ENCODE measurements around the gene CENATAC. TPM values are rescaled to one million over a fixed set of nuclear protein-coding genes. Genes with fewer than 3 reads are reported as not detected.

The CENATAC gene
- total RNA-seq, 2 experiments from 2014 or later = 121 to 122 TPM

GRCh38 chr11:119025978-119026766 is 28.2 kb downstream of the CENATAC start:
- Histone ChIP-seq H3K4me3 (ENCODE audit: low read length) (no peak overlapping the region), H3K4me1 (ENCODE audit: insufficient read depth, low read length) (peaks cover 46% of the 10 kb centered on the region), H3K36me3 (ENCODE audit: insufficient read depth, low read length) (peaks cover 62% of the 10 kb centered on the region), H3K27ac (ENCODE audit: low read depth in 1 of 2, low read length in 2 of 2) (no peak overlapping the region), H3K9me3 (ENCODE audit: control insufficient read depth in 1 of 2, insufficient read depth in 1 of 2, low read length in 2 of 2) (no peaks in the 10 kb centered on the region), H3K27me3 (ENCODE audit: control insufficient read depth in 1 of 2, insufficient read depth in 2 of 2, low read length in 2 of 2) (no peaks in the 10 kb centered on the region)
- Mint-ChIP-seq H3K4me3 (no peak overlapping the region), H3K27me3 (no peaks in the 10 kb centered on the region), H3K9me3 (no peaks in the 10 kb centered on the region), H3K36me3 (ENCODE audit: low read depth) (peaks cover 49% of the 10 kb centered on the region), H3K4me1 (ENCODE audit: low read depth) (peaks cover 47% of the 10 kb centered on the region), H3K27ac (no peak overlapping the region)
- intact Hi-C loops (cut with DNase I, micrococcal nuclease) = no loop called here
- TF ChIP-seq CTCF (IDR thresholded peaks at IDR 0.05) = no peak
- ATAC-seq (ENCODE audit: poor library complexity) = no peak
- DNase-seq = no peak
- ChIA-PET CTCF (no interaction called here), POLR2A (interaction anchor here (5.8 kb wide), 1 partner anchor 6 kb away, joined by 94 read pairs; the partner anchor contains the start of genes RPS25 and TRAPPC4)

GRCh38 chr11:119026970-119027369 is 29.0 kb downstream of the CENATAC start:
- CTCF ChIA-PET = no interaction called here
- Mint-ChIP-seq H3K27me3 (no peaks in the 10 kb centered on the region), H3K9me3 (no peaks in the 10 kb centered on the region), H3K4me1 (ENCODE audit: low read depth) (peaks cover 44% of the 10 kb centered on the region), H3K27ac (no peak overlapping the region), H3K4me3 (peak overlapping the region; percentile 54), H3K36me3 (ENCODE audit: low read depth) (peaks cover 41% of the 10 kb centered on the region)
- Histone ChIP-seq H3K4me3 (ENCODE audit: low read length) (no peak overlapping the region), H3K9me3 (ENCODE audit: control insufficient read depth in 1 of 2, insufficient read depth in 1 of 2, low read length in 2 of 2) (no peaks in the 10 kb centered on the region), H3K36me3 (ENCODE audit: insufficient read depth, low read length) (peaks cover 54% of the 10 kb centered on the region), H3K27me3 (ENCODE audit: control insufficient read depth in 1 of 2, insufficient read depth in 2 of 2, low read length in 2 of 2) (no peaks in the 10 kb centered on the region), H3K27ac (ENCODE audit: low read depth in 1 of 2, low read length in 2 of 2) (no peak overlapping the region), H3K4me1 (ENCODE audit: insufficient read depth, low read length) (peaks cover 38% of the 10 kb centered on the region)
- intact Hi-C loops (cut with DNase I, micrococcal nuclease) = no loop called here
- DNase-seq (no peak), ATAC-seq (ENCODE audit: poor library complexity) (no peak)
- no peak for TF ChIP-seq CTCF (IDR thresholded peaks at IDR 0.05)
- POLR2A ChIA-PET = interaction anchor here (1.0 to 5.8 kb wide), 2 partner anchors 7 to 41 kb away, joined by 4 to 94 read pairs; partner anchors contain the start of genes RPS25, TRAPPC4 and VPS11

DNA sequence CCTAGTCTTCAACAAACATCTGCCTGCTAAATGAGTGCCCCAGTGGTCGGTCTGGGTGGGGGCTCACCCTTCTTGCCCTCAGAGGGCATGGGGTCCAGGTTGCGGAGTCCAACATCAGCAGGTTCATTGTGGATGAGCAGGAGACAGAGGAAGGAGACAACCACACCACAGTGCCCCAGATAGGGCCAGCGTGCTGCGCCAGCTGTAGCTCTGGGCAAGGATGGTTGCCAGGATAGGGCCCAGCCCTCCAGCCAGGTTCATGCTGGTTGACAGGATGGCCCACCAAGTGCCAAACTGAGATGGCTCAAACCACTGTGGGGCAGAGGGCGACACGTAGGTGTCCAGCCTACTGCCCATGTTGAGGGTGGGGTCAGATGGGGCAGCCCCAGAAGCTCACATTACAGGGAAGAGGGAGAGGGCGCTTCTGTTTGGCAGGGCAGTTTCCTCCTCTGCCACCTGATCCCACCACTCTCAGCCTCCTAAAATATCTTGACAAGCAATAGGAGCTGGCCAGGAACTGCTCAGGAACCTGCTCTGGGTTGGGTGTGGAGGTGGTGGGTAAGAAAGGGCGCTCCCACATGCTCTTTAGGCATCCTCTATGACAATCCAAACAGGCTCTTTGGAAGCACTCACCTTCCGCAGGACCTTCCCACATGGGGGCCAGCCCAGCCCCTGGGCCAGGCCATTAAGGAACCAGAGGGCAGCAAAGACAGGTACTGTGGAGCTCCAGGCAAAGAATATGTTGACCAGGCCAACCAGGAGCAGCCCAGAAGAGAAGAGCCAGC is 29.8 kb downstream of the CENATAC start:
- H3K27ac Mint-ChIP-seq = peak overlapping the region; percentile 20
- peak overlapping the region; percentile 75 for H3K4me3 Mint-ChIP-seq
- H3K4me1 Mint-ChIP-seq (ENCODE audit: low read depth) = peaks cover 45% of the 10 kb centered on the region
- ATAC-seq (ENCODE audit: poor library complexity) = no peak
- ChIA-PET POLR2A (interaction anchor here (1.0 to 5.8 kb wide), 2 partner anchors 8 to 40 kb away, joined by 4 to 94 read pairs; partner anchors contain the start of genes RPS25, TRAPPC4 and VPS11), CTCF (interaction anchor here (1.2 kb wide), 1 partner anchor 9 kb away, joined by 3 read pairs; the partner anchor contains the start of gene TRAPPC4)
- peaks cover 32% of the 10 kb centered on the region for H3K4me1 ChIP-seq (ENCODE audit: insufficient read depth, low read length)
- no peaks in the 10 kb centered on the region for H3K9me3 ChIP-seq (ENCODE audit: control insufficient read depth in 1 of 2, insufficient read depth in 1 of 2, low read length in 2 of 2)
- no peak overlapping the region for H3K27ac ChIP-seq (ENCODE audit: low read depth in 1 of 2, low read length in 2 of 2)
- no peaks in the 10 kb centered on the region for H3K27me3 Mint-ChIP-seq
- H3K27me3 ChIP-seq (ENCODE audit: control insufficient read depth in 1 of 2, insufficient read depth in 2 of 2, low read length in 2 of 2) = no peaks in the 10 kb centered on the region
- H3K36me3 Mint-ChIP-seq (ENCODE audit: low read depth) = peaks cover 34% of the 10 kb centered on the region
- no peaks in the 10 kb centered on the region for H3K9me3 Mint-ChIP-seq
- H3K36me3 ChIP-seq (ENCODE audit: insufficient read depth, low read length) = peaks cover 46% of the 10 kb centered on the region
- H3K4me3 ChIP-seq (ENCODE audit: low read length) = no peak overlapping the region
- intact Hi-C loops (cut with DNase I, micrococcal nuclease) = no loop called here
- DNase-seq = no peak
- no peak for TF ChIP-seq CTCF (IDR thresholded peaks at IDR 0.05)

All from CD4-positive, alpha-beta T cell (primary cell).